Esophagus squamous epithelium (tissue), 4 donors: ENCODE data around the gene DICER1.

Experiments
- POLR2A ChIP-seq, 4 donors: fragments of 450-650 bp; IDR thresholded peaks; one replicate each; pipeline ENCODE4 v1.6.1; 2017; ENCODE audit warnings: antibody characterized with exemption in 4 of 4, mild to moderate bottlenecking in 4 of 4, moderate library complexity in 3 of 4
- TF ChIP-seq, protein P1 (sequence below), 6 experiments: fragments of 450-650 bp in 4 of 6; fragments of 200-600 bp in 2 of 6; sonication (generic) in 2 of 6; IDR thresholded peaks; one replicate each; pipeline ENCODE4 v1.5.1; 2016 to 2019; ENCODE audit warnings: antibody characterized with exemption in 6 of 6, mild to moderate bottlenecking in 4 of 6, moderate library complexity in 4 of 6

DNA sequence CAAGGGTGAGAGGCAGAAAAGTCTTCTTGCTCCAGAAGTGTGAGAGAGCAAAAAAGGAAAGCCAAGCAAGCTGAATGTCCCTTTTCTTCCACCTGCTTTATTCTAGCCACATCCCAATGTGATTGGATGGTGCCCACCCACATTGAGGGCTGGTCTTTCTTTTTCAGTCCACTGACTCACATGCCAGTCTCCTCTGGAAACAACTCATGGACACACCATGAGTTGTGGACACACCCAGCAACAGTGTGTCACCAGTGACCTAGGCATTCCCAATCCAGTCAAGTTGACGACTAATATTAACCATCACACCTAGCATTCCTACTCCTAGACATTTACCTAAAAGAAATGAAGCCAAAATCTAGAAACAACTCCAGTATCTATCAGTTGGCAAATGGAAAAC, 7.2 kb upstream of the DICER1 start:
- TF ChIP-seq, protein P1, sequence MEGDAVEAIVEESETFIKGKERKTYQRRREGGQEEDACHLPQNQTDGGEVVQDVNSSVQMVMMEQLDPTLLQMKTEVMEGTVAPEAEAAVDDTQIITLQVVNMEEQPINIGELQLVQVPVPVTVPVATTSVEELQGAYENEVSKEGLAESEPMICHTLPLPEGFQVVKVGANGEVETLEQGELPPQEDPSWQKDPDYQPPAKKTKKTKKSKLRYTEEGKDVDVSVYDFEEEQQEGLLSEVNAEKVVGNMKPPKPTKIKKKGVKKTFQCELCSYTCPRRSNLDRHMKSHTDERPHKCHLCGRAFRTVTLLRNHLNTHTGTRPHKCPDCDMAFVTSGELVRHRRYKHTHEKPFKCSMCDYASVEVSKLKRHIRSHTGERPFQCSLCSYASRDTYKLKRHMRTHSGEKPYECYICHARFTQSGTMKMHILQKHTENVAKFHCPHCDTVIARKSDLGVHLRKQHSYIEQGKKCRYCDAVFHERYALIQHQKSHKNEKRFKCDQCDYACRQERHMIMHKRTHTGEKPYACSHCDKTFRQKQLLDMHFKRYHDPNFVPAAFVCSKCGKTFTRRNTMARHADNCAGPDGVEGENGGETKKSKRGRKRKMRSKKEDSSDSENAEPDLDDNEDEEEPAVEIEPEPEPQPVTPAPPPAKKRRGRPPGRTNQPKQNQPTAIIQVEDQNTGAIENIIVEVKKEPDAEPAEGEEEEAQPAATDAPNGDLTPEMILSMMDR (IDR thresholded peaks at IDR 0.05), result no peak
- no peak for TF ChIP-seq POLR2A (IDR thresholded peaks at IDR 0.05)
